Fibroblast of lung (primary cell): ENCODE measurements around the gene ACY1.

Experiments
- CTCF ChIP-seq, 2 donors: IDR thresholded peaks in 1 of 2; conservative IDR thresholded peaks in 1 of 2; 1 replicate in 1 of 2; 2 replicates in 1 of 2; pipeline ENCODE4 v1.5.1; 2011 to 2012; ENCODE audit warnings: low read length in 2 of 2, control low read depth in 1 of 2, inconsistent platforms in 1 of 2, low read depth in 1 of 2, mild to moderate bottlenecking in 1 of 2
- EZH2 ChIP-seq: IDR thresholded peaks from 2 replicates; pipeline ENCODE4 v1.5.1; 2012; ENCODE audit warnings: low read length, control low read depth, mild to moderate bottlenecking; ENCODE audit errors: missing control alignments

GRCh38 chr3:52029535-52029934, 46.2 kb downstream of the ACY1 start:
- no peak for TF ChIP-seq CTCF (conservative IDR thresholded peaks at IDR 0.05 in 1 of 2, IDR thresholded peaks at IDR 0.05 in 1 of 2; ENCODE audit: low read depth in 1 of 2, low read length in 2 of 2)
- no peak for TF ChIP-seq EZH2
